HepG2 (cell line): Measurements from ENCODE around the gene CMTM2.

Source experiments
- ATRX ChIP-seq: sonication (generic); formaldehyde crosslinking; IDR thresholded peaks from 2 replicates; pipeline ENCODE4 v1.4.0; 2020; ENCODE audit warnings: missing genetic modification reagents, borderline replicate concordance
- CHD2 ChIP-seq: IDR thresholded peaks from 2 replicates; pipeline ENCODE4 v1.6.1; 2011; ENCODE audit warnings: low read depth, low read length, improper control_type of control experiment
- EZH2 ChIP-seq: conservative IDR thresholded peaks from 2 replicates; pipeline ENCODE4 v1.6.1; 2012; ENCODE audit warnings: mild to moderate bottlenecking, low read depth, low read length, moderate library complexity
- NFYB ChIP-seq: sonication (generic); formaldehyde crosslinking; IDR thresholded peaks from 2 replicates; pipeline ENCODE4 v1.4.0; 2020; ENCODE audit warnings: missing genetic modification reagents
- SMAD1 ChIP-seq: sonication (generic); formaldehyde crosslinking; IDR thresholded peaks from 2 replicates; pipeline ENCODE4 v1.4.0; 2020; ENCODE audit warnings: missing genetic modification reagents, low read depth, mild to moderate bottlenecking, borderline replicate concordance
- SP1 ChIP-seq, 2 experiments: fragments of 450-650 bp in 1 of 2; sonication (generic) in 1 of 2; formaldehyde crosslinking in 1 of 2; IDR thresholded peaks; 2 replicates each; pipeline versions ENCODE4 v1.4.0 to v1.6.1; 2016 to 2020; ENCODE audit warnings: missing genetic modification reagents in 1 of 2
- STAG1 ChIP-seq: sonication (generic); formaldehyde crosslinking; IDR thresholded peaks from 2 replicates; pipeline ENCODE4 v1.4.0; 2020; ENCODE audit warnings: missing genetic modification reagents
- YEATS4 ChIP-seq: sonication (generic); formaldehyde crosslinking; IDR thresholded peaks from 2 replicates; pipeline ENCODE4 v1.4.0; 2020; ENCODE audit warnings: missing genetic modification reagents, borderline replicate concordance
- ZBTB38 ChIP-seq: sonication (generic); formaldehyde crosslinking; IDR thresholded peaks from 2 replicates; pipeline ENCODE4 v1.5.1; 2020; ENCODE audit warnings: mild to moderate bottlenecking, missing genetic modification reagents
- ZC3H4 ChIP-seq: sonication (generic); formaldehyde crosslinking; IDR thresholded peaks from 2 replicates; pipeline ENCODE4 v1.4.0; 2020; ENCODE audit warnings: missing genetic modification reagents, borderline replicate concordance
- ZFX ChIP-seq: sonication (generic); formaldehyde crosslinking; IDR thresholded peaks from 2 replicates; pipeline ENCODE4 v1.4.0; 2020; ENCODE audit warnings: mild to moderate bottlenecking, low read depth, missing genetic modification reagents, moderate library complexity
- TF ChIP-seq, protein P1 (sequence below): sonication (generic); formaldehyde crosslinking; IDR thresholded peaks from 2 replicates; pipeline ENCODE4 v1.5.0; 2020; ENCODE audit warnings: mild to moderate bottlenecking, missing genetic modification reagents, moderate library complexity
- TF ChIP-seq, protein P2 (sequence below): sonication (generic); formaldehyde crosslinking; IDR thresholded peaks from 2 replicates; pipeline ENCODE4 v1.4.0; 2020; ENCODE audit warnings: missing genetic modification reagents, mild to moderate bottlenecking, borderline replicate concordance

DNA sequence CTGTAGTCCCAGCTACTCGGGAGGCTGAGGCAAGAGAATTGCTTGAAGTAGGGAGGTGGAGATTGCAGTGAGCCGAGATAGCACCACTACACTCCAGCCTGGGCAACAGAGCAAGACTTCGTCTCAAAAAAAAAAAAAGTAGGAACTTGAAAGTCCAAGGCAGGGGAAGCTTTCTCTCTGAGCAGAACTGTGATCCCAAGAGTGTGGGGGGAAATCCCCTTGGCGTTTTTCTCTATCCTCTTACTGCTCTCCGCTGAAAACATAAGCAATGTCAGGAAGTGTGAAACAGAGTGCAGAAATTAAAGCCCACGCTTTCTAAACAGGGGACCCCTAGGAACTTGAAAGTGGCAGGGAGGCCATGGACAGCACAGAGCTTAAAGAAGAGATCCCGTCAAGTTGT, 15.5 kb downstream of the CMTM2 start:
- no peak for TF ChIP-seq ATRX (CRISPR knock-in tag)
- no peak for TF ChIP-seq NFYB (CRISPR knock-in tag)
- TF ChIP-seq STAG1 (CRISPR knock-in tag) = no peak
- no peak for TF ChIP-seq SMAD1 (CRISPR knock-in tag)
- no peak for TF ChIP-seq CHD2
- TF ChIP-seq EZH2 = no peak
- TF ChIP-seq ZC3H4 (CRISPR knock-in tag) = no peak
- TF ChIP-seq ZBTB38 (CRISPR knock-in tag) = no peak
- TF ChIP-seq, protein P1, sequence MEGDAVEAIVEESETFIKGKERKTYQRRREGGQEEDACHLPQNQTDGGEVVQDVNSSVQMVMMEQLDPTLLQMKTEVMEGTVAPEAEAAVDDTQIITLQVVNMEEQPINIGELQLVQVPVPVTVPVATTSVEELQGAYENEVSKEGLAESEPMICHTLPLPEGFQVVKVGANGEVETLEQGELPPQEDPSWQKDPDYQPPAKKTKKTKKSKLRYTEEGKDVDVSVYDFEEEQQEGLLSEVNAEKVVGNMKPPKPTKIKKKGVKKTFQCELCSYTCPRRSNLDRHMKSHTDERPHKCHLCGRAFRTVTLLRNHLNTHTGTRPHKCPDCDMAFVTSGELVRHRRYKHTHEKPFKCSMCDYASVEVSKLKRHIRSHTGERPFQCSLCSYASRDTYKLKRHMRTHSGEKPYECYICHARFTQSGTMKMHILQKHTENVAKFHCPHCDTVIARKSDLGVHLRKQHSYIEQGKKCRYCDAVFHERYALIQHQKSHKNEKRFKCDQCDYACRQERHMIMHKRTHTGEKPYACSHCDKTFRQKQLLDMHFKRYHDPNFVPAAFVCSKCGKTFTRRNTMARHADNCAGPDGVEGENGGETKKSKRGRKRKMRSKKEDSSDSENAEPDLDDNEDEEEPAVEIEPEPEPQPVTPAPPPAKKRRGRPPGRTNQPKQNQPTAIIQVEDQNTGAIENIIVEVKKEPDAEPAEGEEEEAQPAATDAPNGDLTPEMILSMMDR (CRISPR knock-in tag) = no peak
- TF ChIP-seq, protein P2, sequence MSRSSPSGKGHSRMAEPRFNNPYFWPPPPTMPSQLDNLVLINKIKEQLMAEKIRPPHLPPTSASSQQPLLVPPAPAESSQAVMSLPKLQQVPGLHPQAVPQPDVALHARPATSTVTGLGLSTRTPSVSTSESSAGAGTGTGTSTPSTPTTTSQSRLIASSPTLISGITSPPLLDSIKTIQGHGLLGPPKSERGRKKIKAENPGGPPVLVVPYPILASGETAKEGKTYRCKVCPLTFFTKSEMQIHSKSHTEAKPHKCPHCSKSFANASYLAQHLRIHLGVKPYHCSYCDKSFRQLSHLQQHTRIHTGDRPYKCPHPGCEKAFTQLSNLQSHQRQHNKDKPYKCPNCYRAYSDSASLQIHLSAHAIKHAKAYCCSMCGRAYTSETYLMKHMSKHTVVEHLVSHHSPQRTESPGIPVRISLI (CRISPR knock-in tag) = no peak
- no peak for TF ChIP-seq YEATS4
- TF ChIP-seq ZFX (CRISPR knock-in tag) = no peak
- TF ChIP-seq SP1 (IDR thresholded peaks at IDR 0.05) = no peak
- no peak for TF ChIP-seq SP1 (CRISPR knock-in tag; IDR thresholded peaks at IDR 0.05)
